HepG2 (cell line): ENCODE data around the gene NOP14. TPM values are rescaled to one million over a fixed set of nuclear protein-coding genes. Genes with fewer than 3 reads are reported as not detected.

Source experiments
- ASH2L ChIP-seq: fragments of 300-600, 200-600 bp; sonication (generic); IDR thresholded peaks from 2 replicates; pipeline ENCODE4 v1.7.0; 2017; ENCODE audit warnings: low read depth, mild to moderate bottlenecking, moderate library complexity, mixed read lengths, low read length; ENCODE audit not compliant: insufficient read length
- ATRX ChIP-seq: sonication (generic); formaldehyde crosslinking; IDR thresholded peaks from 2 replicates; pipeline ENCODE4 v1.4.0; 2020; ENCODE audit warnings: missing genetic modification reagents, borderline replicate concordance
- CEBPZ ChIP-seq: IDR thresholded peaks from 2 replicates; pipeline ENCODE4 v1.6.1; 2012; ENCODE audit warnings: low read length, improper control_type of control experiment
- CHD2 ChIP-seq: IDR thresholded peaks from 2 replicates; pipeline ENCODE4 v1.6.1; 2011; ENCODE audit warnings: low read depth, low read length, improper control_type of control experiment
- DBP ChIP-seq: sonication (generic); formaldehyde crosslinking; IDR thresholded peaks from 2 replicates; pipeline ENCODE4 v1.4.0; 2020; ENCODE audit warnings: missing genetic modification reagents; ENCODE audit errors: not compliant biosample characterization
- DPF2 ChIP-seq: sonication (generic); formaldehyde crosslinking; IDR thresholded peaks from 2 replicates; pipeline ENCODE4 v1.4.0; 2020; ENCODE audit warnings: mild to moderate bottlenecking, low read depth, missing genetic modification reagents, borderline replicate concordance
- HOXA9 ChIP-seq: sonication (generic); formaldehyde crosslinking; IDR thresholded peaks from 2 replicates; pipeline ENCODE4 v1.8.1; 2022; ENCODE audit warnings: missing genetic modification reagents, mild to moderate bottlenecking, moderate library complexity, borderline replicate concordance
- KDM5B ChIP-seq: sonication (generic); formaldehyde crosslinking; IDR thresholded peaks from 2 replicates; pipeline ENCODE4 v1.4.0; 2020; ENCODE audit warnings: missing genetic modification reagents, mild to moderate bottlenecking, borderline replicate concordance
- NCOR1 ChIP-seq: fragments of 200-600 bp; sonication (generic); IDR thresholded peaks from 2 replicates; pipeline ENCODE4 v1.7.0; 2017; ENCODE audit warnings: antibody characterized with exemption, low read length, borderline replicate concordance
- NFATC3 ChIP-seq: sonication (generic); formaldehyde crosslinking; IDR thresholded peaks from 2 replicates; pipeline ENCODE4 v1.5.1; 2020; ENCODE audit warnings: mild to moderate bottlenecking, missing genetic modification reagents
- NFKBIZ ChIP-seq: IDR thresholded peaks from 2 replicates; pipeline ENCODE4 v1.6.1; 2018; ENCODE audit warnings: missing genetic modification reagents, missing compliant biosample characterization
- NONO ChIP-seq, 2 experiments: fragments of 450-650 bp in 1 of 2; sonication (generic) in 1 of 2; formaldehyde crosslinking in 1 of 2; IDR thresholded peaks in 1 of 2; conservative IDR thresholded peaks in 1 of 2; 2 replicates each; pipeline versions ENCODE4 v1.6.1 to v1.8.0; 2017 to 2022; ENCODE audit warnings: mild to moderate bottlenecking in 1 of 2, missing genetic modification reagents in 1 of 2, moderate library complexity in 1 of 2
- NR2C2 ChIP-seq: sonication (generic); formaldehyde crosslinking; IDR thresholded peaks from 2 replicates; pipeline ENCODE4 v1.4.0; 2020; ENCODE audit warnings: missing genetic modification reagents, mild to moderate bottlenecking, moderate library complexity, borderline replicate concordance
- SMC3 ChIP-seq: IDR thresholded peaks from 2 replicates; pipeline ENCODE4 v1.6.1; 2011; ENCODE audit warnings: low read length, improper control_type of control experiment
- TGIF2 ChIP-seq: IDR thresholded peaks from 2 replicates; pipeline ENCODE4 v1.6.1; 2016; ENCODE audit warnings: control low read depth, missing compliant biosample characterization
- YEATS2 ChIP-seq: sonication (generic); formaldehyde crosslinking; IDR thresholded peaks from 2 replicates; pipeline ENCODE4 v1.4.0; 2020; ENCODE audit warnings: missing genetic modification reagents, borderline replicate concordance
- ZNF33A ChIP-seq: sonication (generic); formaldehyde crosslinking; IDR thresholded peaks from 2 replicates; pipeline ENCODE4 v1.5.1; 2020; ENCODE audit warnings: missing genetic modification reagents, mild to moderate bottlenecking, moderate library complexity, borderline replicate concordance
- ZNF501 ChIP-seq: sonication (generic); formaldehyde crosslinking; IDR thresholded peaks from 2 replicates; pipeline ENCODE4 v1.5.1; 2020; ENCODE audit warnings: mild to moderate bottlenecking, moderate library complexity, missing genetic modification reagents
- ZNF616 ChIP-seq: sonication (generic); formaldehyde crosslinking; IDR thresholded peaks from 2 replicates; pipeline ENCODE4 v1.5.0; 2020; ENCODE audit warnings: low read depth, mild to moderate bottlenecking, missing genetic modification reagents
- ZNF670 ChIP-seq: sonication (generic); formaldehyde crosslinking; IDR thresholded peaks from 2 replicates; pipeline ENCODE4 v1.8.0; 2022; ENCODE audit warnings: mild to moderate bottlenecking, missing genetic modification reagents, borderline replicate concordance
- ZNF768 ChIP-seq: sonication (generic); formaldehyde crosslinking; IDR thresholded peaks from 2 replicates; pipeline ENCODE4 v1.4.0; 2020; ENCODE audit warnings: missing genetic modification reagents
- ZSCAN20 ChIP-seq: sonication (generic); formaldehyde crosslinking; IDR thresholded peaks from 2 replicates; pipeline ENCODE4 v1.4.0; 2020; ENCODE audit warnings: missing genetic modification reagents, mild to moderate bottlenecking, borderline replicate concordance
- polyA plus RNA-seq, 8 experiments: library from polyadenylated mRNA; depleted of rRNA in 3 of 8; stranded (reverse) in 7 of 8; unstranded in 1 of 8; fragments of >200 nt; fragmentation: Illumina TruSeq in 4 of 8; extraction: Trizol in 4 of 8; gene quantifications; 2 replicates each; pipeline versions ENCODE4 v1.2.1 to v1.2.3, GENCODE V29; 2011 to 2016; ENCODE audit warnings: low read depth in 4 of 8, missing spikeins in 1 of 8, mixed read lengths in 1 of 8; ENCODE audit not compliant: insufficient read depth in 1 of 8
- total RNA-seq, 5 experiments: library from RNA; depleted of rRNA; stranded (reverse); fragments of >200 nt; fragmentation: Illumina TruSeq; extraction: Trizol; gene quantifications; 2 replicates each; pipeline ENCODE4 v1.2.3, GENCODE V29; 2016; ENCODE audit warnings: low read depth in 1 of 5

NOP14 gene
- total and polyA plus RNA-seq, 2 of the 13 experiments (the other 11 are each of a cell fraction or from before 2014, with no cell fraction given) = 6.9 to 47.9 TPM

DNA sequence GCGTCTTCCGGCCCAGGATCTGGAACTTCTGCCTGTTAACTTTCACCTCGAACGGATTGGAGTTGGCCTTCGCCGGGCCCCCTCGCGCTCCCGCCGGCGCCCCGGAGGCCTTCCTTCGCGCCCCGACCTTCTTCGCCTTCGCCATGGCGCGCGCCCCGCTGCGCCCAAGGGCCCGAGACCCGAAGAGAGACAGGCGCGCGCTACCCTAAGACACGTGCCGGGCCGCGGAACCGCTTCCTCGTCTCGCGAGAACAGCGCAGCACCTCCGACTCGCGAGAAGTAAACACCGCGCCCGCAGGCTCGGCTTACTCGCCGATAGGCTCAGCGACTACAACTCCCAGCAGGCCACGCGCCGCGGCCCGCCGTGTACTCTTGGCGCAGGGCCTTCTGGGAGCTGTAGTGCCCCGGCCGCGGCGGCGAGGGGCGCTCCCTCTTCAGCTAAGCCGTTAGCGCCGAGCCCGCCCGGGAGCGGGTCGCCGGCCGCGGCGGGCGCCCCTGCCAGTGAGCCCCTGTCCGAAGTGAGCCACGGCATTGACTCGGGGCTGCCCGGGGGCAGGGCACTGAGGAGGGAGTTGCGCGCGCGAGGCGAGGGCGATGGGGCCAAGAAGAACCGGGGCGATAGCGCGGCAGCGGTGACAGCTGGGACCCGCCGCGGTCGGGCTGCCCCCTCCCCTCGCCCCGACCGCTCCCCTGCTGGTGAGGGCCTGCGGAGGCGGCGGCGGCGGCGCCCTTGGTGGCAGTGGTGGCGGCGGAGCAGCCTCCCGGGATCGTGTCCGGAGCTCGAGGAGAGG, at the start of gene NOP14, which contains the start of gene GRK4 (continued):
- TF ChIP-seq ZNF670 (CRISPR knock-in tag) (0 out of 2 replicates have a peak, but pooled peaks have one; percentile 82), ZNF33A (CRISPR knock-in tag) (no peak), NONO (IDR thresholded peaks at IDR 0.05) (no peak), NONO (CRISPR knock-in tag; conservative IDR thresholded peaks at IDR 0.05) (peak; percentile 92), CEBPZ (no peak), KDM5B (peak; percentile 98), SMC3 (no peak), DBP (no peak), HOXA9 (CRISPR knock-in tag) (peak; percentile 93), NFKBIZ (CRISPR knock-in tag) (peak; percentile 86; the same call in 1 of the 2 replicates), YEATS2 (peak; percentile 99), ASH2L (peak; percentile 81), CHD2 (peak; percentile 99), NFATC3 (peak; percentile 79; the same call in 1 of the 2 replicates), TGIF2 (CRISPR knock-in tag) (no peak; the same call in none of the 2 replicates), NR2C2 (peak; percentile 94), ZNF768 (CRISPR knock-in tag) (peak; percentile 66), ZNF616 (peak; percentile 96), ATRX (CRISPR knock-in tag) (no peak), ZSCAN20 (CRISPR knock-in tag) (0 out of 2 replicates have a peak, but pooled peaks have one; percentile 20), NCOR1 (peak; percentile 13; the same call in 1 of the 2 replicates), ZNF501 (CRISPR knock-in tag) (peak; percentile 100), DPF2 (CRISPR knock-in tag) (no peak)
